ENCODE results near the gene TRPC5OS.

The TRPC5OS gene

DNA sequence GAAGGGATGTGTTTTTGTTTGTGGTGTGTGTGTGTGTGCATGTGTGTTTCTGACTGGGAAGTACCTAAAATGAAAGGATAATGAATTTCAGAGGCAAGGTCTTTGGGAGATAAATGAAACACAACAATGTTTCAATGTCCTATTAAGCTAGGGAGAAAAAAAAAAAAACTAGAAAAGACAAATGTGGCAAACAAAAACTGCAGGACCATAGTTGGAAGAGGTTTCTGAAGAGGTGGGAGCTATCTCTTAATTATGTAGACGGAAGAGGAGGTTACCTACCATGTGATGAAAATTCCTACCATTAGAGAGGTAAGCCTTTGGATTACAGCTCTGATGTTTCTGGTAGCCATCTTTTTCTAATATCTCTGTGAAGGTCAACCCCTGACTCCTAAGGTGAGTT, at the start of gene TRPC5OS:
Gene TRPC5OS, plus strand, starts transcription at position 301 of the 400 bp plus-strand sequence. CDS start 25,669 bp downstream, outside the sequence.
- no peak for DNase-seq

GRCh38 chrX:111829345-111829744, 46.6 kb upstream of the TRPC5OS start:
- no peak for DNase-seq

GRCh38 chrX:111830571-111830970, 45.4 kb upstream of the TRPC5OS start:
- DNase-seq, result no peak

GRCh38 chrX:111831343-111831742, 44.6 kb upstream of the TRPC5OS start:
- DNase-seq, result no peak

GRCh38 chrX:111837197-111837596, 38.8 kb upstream of the TRPC5OS start:
- DNase-seq, result no peak

- DNase-seq, result no peak
Measured at GRCh38 chrX:111847491-111848133, 28.4 kb upstream of the TRPC5OS start.

DNA sequence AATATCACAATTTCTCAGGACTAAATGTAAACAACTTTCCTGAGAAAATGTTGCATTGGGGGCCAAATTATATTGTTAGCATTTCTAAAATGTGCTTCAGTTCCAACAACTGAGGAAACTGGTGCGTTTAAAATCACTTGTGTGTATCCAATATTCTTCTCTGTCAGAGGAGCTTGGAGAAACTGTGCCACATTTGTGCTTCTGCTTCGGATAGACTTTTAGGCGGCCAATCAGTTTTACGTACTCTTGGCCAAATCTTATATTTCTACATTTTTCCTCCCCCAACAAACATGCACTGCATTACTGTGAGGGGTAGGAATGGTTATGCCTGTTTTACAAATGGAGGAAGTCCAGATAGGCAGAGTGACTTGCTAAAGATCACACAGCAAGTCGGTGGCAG, 27.4 kb upstream of the TRPC5OS start:
- no peak for DNase-seq

GRCh38 chrX:111850975-111851374, 25.0 kb upstream of the TRPC5OS start:
- DNase-seq, result no peak

DNA sequence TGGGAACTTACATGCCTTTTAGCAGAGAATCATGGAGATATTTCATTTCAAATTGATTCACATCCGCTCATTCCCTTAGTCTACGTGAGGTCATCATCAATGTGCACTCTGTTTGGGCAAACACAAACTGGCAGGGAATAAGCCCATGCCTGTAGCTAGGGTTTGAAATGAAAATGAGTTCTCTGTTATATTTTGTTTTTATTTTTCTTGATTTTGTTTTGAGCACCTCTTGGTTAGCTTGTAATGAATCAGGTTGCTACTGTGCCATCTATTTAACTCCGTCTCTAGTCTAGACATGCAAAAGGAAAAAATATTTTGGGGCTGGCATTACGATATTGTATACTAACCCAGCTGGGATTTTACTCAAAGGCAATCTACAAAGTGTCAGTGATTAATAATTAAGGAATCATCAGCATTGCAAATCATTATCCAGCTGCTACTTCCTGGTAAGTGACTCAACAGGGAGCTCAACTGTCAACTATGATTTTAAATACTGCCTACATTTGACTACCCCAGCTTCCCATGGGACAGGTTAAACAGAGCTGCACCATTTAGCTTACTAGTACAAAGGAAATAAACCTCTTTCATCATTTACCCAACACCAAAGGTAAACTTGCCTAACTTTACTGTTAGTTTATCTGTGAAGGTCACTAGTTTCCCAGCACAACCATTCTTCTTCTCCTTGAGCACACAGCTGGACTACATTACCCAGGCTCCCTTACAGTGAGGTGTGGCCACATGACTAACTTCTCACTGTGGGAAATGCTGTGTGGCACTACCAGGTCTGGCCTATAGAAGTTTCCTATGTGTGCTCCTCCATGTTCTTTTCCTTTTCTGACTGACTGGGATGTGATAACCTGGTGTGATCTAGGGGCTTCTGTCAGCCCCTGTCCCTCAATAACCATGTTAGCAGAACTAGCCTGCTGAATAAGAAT, 21.2 kb upstream of the TRPC5OS start:
- no peak for DNase-seq

- DNase-seq, result no peak
Measured at GRCh38 chrX:111857534-111858060, 18.4 kb upstream of the TRPC5OS start.

DNA sequence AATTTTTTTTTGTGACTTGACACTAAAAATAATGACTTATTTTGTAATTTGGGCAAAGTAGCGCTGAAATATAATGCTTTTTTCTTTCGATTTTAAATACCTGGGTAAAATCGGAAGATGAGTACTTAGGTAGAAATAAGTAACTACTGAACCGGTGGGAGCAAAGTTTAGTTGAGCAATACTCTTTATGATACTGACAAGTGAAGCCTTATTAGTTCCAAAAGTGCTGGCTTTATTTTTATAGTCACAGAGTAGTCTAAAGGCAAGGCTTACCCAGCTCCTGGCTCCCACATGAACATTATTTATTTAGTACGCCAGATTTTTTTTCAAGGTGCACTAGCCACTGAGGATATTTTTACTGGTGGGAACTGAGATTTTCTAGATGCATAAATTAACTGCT, 14.4 kb upstream of the TRPC5OS start:
- DNase-seq, result no peak

DNA sequence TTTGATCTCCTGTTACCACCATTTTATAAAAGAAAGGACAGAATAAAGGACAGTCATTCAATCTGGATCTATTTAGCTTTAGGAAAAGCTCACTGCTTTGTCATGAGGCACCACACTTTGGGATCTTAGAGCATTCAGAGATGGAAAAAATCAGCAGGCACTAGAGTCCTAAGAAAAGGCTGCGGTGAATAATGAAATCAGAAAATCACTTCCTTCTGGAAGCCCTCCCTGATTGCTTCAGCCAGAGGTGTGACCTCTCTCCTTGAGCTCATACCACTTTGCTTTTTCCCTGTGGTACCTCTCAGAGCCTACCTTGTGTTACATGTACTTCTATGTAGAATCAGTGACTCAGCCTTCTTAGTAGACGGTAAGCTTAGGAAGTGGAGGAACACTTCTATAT, 8.7 kb upstream of the TRPC5OS start:
- DNase-seq, result no peak

DNA sequence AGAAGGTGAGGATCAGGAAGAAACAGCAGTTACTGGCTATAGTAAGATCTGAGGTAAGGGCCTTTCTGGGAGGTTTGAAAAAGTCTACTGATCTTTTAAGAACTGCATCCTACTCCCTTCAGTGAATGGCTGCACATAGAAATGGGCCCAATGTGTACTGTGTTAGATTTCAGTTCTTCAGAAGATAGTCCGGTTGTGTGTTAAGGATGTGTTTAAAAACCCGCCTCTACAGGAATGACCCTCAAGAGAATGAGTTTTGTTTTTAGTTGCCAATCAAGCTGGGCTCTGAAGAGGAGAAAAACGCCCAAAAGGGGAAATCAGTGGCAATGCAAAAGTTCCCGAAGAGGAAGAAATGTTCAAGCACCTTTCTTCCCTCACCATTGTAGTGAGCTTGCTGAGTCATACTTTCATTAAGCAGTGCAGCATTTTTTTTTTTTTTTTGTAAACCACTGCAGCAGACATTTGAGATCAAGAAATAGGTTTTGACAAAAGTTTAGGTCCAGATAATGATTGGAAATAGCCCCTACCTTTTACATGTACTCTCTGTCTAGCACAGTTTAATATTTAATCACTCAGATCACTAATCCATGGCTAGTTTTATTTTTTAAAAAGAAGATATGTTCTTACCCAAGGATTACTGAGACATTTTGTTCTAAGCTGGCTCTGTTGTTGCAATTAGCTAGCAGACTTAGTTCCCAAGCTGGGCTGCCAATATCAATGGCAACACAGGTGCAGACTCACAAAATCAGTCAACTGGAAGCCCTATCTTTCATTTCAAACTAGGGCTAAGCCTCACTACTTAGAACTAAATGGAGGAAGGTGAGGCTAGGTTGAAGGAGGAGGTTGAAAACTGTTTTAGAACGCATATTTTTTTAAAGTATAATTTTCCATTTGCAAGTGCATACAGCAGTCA, 7.0 kb upstream of the TRPC5OS start:
- no peak for DNase-seq

DNA sequence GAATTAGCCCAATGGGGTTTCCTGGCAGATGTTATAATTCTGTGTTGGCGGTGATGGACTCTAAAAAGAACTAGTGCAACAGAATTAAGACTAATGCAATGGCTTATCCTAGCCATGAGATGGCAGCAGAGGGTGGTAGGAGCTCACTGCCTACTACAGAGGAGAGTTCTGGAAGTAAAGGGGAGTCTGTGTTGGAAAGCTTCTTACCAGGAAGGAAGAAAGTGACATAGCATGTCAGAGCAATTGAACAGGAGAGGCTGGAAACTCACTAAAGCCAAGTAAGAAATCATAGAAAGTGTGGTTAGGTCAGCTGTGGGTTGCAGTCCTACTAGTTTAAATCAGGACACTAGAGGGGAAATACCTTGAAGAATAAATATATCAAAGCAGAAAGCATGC, 6.3 kb upstream of the TRPC5OS start:
- no peak for DNase-seq

- no peak for DNase-seq
Measured at GRCh38 chrX:111874241-111874640, 1.7 kb upstream of the TRPC5OS start.

DNA sequence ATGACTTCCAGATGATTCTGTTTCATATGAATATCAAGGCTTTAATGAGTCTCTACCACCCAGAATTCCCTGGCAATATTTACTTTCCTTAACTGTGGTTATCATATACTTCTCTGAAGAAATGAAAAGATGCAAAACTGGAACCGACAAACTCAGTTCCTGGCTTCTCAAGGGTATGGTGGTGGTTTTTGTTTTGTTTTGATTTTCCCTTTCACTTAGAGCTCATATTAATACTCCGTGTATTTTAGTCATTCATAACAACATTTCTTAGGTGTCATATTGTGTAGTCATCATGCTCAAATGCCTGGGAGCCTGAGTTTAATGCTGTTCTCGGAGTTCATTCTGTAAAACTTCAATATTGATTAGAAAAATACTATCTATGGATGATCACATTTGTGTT, 665 bp downstream of the TRPC5OS start:
- no peak for DNase-seq

DNA sequence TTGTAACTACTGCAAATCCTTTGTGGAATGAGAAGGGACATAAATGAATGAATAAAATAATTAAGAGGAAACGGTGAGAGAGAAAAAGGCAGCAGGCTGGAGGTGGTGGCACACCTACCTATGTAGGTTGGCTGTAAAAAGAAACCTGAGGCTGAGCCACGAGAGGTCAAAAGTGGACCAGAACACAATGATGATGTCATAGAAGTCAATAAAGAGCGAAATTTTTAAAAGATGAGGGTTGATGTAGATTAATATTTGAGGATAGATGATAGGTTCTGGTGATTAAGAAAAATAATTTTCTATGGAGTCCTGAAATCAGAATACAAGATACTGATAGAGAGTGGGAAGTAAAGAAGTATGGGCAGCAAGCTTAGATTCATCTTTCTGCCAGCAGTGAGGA, 1.7 kb downstream of the TRPC5OS start:
- no peak for DNase-seq

DNA sequence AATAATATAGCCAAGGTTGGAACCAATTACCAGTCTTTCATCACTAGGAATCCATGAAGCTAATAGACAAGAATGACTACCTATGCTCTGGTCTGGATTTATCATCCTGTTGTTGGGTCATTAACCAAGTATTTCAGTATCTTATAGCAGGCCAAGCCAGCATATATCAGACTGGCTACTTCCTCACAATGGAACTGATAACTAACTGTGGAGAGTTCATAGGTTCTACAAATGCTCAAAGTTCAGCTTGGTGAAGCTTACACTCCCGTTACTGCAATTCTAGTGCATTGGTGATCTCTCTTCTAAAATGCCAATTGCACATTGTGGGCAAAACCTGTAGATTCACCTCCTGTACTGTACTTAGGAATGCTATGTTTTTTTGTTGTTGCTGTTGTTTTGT, 4.8 kb downstream of the TRPC5OS start:
- no peak for DNase-seq

GRCh38 chrX:111881715-111882114, 5.7 kb downstream of the TRPC5OS start:
- DNase-seq, result no peak

- no peak for DNase-seq
Measured at GRCh38 chrX:111886678-111887077, 10.7 kb downstream of the TRPC5OS start.

DNA sequence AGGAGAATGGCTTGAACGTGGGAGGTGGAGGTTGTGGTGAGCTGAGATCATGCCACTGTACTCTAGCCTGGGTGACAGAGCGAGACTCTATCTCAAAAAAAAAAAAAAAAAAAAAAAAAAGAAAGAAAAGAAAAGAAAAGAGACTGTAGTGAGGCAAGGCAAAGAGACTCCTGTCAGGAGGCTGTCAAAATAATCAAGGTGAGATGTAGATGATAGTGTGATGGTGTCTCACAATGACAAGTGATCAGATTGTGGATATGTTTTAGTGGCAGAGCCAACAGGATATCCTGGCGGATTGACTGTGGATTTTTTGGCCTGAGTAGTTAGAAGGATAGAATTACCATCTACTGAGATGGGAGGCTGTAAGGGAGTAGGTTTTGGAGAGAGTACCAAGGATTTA, 12.6 kb downstream of the TRPC5OS start:
- no peak for DNase-seq

DNA sequence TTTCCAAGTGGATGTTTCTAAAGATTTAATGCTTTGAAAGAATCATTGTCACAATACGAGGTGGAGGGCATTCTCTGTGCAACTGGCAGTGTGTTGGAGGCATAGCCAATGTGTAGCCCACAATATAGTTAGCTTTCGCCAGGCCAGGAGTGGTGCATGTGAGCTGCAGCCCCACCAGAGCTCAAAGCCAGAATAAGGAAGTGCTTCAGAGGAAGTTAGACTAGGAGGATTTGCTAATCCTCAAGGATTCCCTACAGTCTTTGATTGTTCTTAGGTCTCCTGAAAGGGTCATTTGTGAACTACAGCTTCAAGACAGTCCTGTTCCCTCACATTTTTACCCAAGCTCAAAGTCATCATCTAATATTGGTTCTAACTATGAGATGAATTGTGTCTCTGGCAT, 16.4 kb downstream of the TRPC5OS start:
- DNase-seq, result no peak

GRCh38 chrX:111896148-111896547, 20.2 kb downstream of the TRPC5OS start:
- no peak for DNase-seq
